Measurements from ENCODE around the gene TNNI3. TPM values are rescaled to one million over a fixed set of nuclear protein-coding genes. Genes with fewer than 3 reads are reported as not detected.

TNNI3 gene
- total and polyA plus RNA-seq, 3 experiments from 2014 or later, result not detected

DNA sequence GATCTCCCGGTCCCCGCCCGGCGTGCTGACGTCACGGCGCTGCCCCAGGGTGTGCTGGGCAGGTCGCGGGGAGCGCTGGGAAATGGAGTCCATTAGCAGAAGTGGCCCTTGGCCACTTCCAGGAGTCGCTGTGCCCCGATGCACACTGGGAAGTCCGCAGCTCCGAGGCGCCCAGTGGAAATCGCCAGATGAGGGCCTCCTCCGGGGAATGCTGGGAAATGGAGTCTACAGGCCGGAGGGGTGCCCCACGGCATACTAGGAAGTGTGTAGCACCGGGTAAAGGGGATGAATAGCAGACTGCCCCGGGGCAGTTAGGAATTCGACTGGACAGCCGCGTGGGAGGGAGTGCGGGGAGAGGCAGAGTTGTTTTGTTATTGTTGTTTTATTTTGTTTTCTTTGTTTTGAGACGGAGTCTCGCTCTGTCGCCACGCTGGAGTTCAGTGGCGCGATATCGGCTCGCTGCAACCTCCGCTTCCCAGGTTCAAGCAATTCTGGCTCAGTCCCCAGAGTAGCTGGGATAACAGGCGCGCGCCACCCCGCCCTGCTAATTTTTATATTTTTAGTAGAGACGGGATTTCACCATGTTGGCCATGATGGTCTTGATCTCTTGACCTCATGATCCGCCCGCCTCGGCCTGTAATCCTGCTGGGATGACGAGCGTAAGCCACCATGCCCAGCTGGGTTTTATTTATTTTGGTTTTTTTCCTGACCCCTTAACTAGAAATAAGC, 39.7 kb downstream of the TNNI3 start:
- no peaks in the 10 kb centered on the region for H3K9me3 ChIP-seq (ENCODE audit: low read length)
- peaks cover 25% of the 10 kb centered on the region for H3K4me1 ChIP-seq (ENCODE audit: insufficient read depth, low read length)
- ChIA-PET CTCF (interaction anchor here (0.9 to 1.9 kb wide), 3 partner anchors 23 to 386 kb away, joined by 3 to 8 read pairs (median 7); no protein-coding TSS in a partner anchor), POLR2A (interaction anchor here (0.6 to 2.3 kb wide), 6 partner anchors 36 to 507 kb away, joined by 3 to 8 read pairs (median 4); partner anchors contain the start of genes HSPBP1, RDH13, ZNF628 and ZNF784)
- peaks cover 30 to 53% (median 31%) of the 10 kb centered on the region in 3 donors for H3K4me1 Mint-ChIP-seq
- H3K27ac ChIP-seq (ENCODE audit: low read depth, low read length), result peak overlapping the region; percentile 66
- peaks cover 3 to 13% of the 10 kb centered on the region in 2 donors for H3K27me3 Mint-ChIP-seq
- H3K4me3 Mint-ChIP-seq, result peak overlapping the region; percentile 92 to 100 (median 97)
- H3K36me3 ChIP-seq (ENCODE audit: insufficient read depth, low read length), result no peaks in the 10 kb centered on the region
- peak overlapping the region; percentile 75 for H3K4me3 ChIP-seq (ENCODE audit: low read length)
- H3K27ac Mint-ChIP-seq, result peak overlapping the region; percentile 85 to 99 (median 94)
- no peaks in the 10 kb centered on the region for H3K27me3 ChIP-seq (ENCODE audit: insufficient read depth, low read length, poor library complexity, severe bottlenecking)
- H3K9me3 Mint-ChIP-seq, result no peaks in the 10 kb centered on the region
- peak; percentile 90 to 98 (median 95) for DNase-seq
- H3K36me3 Mint-ChIP-seq, result peaks cover 0 to 21% (median 0%) of the 10 kb centered on the region in 3 donors

DNA sequence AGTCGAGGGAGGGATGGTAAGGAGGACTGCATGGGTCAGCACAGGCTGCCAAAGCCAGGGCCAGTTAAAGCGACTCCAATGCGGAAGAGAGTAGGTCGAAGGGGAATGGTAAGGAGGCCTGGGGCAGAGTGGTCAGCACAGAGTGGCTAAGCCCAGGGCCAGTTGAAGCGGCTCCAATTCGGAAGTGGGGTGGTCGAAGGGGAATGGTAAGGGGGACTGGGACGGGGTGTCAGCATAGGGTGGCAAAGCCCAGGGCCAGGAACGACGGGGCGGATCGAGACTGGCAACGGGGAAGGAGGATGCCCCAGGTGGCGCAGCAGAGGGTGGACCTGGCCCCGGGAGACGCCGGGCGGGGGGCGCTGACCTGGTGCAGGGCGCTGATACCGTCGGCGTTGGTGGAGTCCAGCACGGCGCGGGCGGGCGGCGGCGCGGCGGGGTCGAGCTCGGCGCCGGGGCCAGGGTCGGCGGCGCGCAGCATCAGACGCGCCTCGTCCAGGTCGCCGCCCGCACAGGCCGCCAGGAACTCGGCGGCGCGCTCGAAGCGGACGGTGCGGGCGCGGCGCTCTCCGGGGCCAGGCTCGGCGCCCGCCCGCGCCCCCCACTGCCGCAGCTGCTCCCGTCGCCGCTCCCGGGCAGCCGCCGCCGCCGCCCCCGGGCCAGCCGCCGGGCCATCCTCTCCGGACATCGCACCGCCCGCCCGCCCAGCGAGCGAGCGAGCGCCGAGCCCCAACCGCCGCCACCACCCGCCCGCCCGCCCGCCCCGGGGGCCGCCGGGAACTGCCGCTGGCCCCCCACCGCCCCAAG, 40.5 kb downstream of the TNNI3 start, which contains the start of gene PPP1R12C:
TSS of gene PPP1R12C (minus strand) at position 779 of the 804 bp plus-strand sequence. CDS start at position 685, 94 bp downstream.
- Histone ChIP-seq H3K27me3 (ENCODE audit: insufficient read depth, low read length, poor library complexity, severe bottlenecking) (no peaks in the 10 kb centered on the region), H3K27ac (ENCODE audit: low read depth, low read length) (peak within 1 kb of the TSS; percentile 74), H3K36me3 (ENCODE audit: insufficient read depth, low read length) (no peaks in the 10 kb centered on the region), H3K4me3 (ENCODE audit: low read length) (peak within 1 kb of the TSS; percentile 87), H3K4me1 (ENCODE audit: insufficient read depth, low read length) (peaks cover 25% of the 10 kb centered on the region), H3K9me3 (ENCODE audit: low read length) (no peaks in the 10 kb centered on the region)
- Mint-ChIP-seq H3K9me3 (no peaks in the 10 kb centered on the region), H3K4me3 (peak within 1 kb of the TSS; percentile 93 to 100 (median 98)), H3K36me3 (peaks cover 0 to 23% (median 0%) of the 10 kb centered on the region in 3 donors), H3K27me3 (peaks cover 0 to 7% of the 10 kb centered on the region in 2 donors), H3K4me1 (peaks cover 30 to 54% (median 31%) of the 10 kb centered on the region in 3 donors), H3K27ac (peak within 1 kb of the TSS; percentile 93 to 100 (median 96))
- ChIA-PET CTCF (interaction anchor here (1.1 to 1.9 kb wide), 4 partner anchors 24 to 514 kb away, joined by 3 to 8 read pairs (median 8); no protein-coding TSS in a partner anchor), POLR2A (interaction anchor here (0.6 to 2.3 kb wide), 8 partner anchors 35 to 507 kb away, joined by 3 to 8 read pairs (median 4); partner anchors contain the start of genes FIZ1, HSPBP1, RDH13 and ZNF628)
- DNase-seq, result peak in 3 of 5 donors; percentile 10 to 16 (median 16)

DNA sequence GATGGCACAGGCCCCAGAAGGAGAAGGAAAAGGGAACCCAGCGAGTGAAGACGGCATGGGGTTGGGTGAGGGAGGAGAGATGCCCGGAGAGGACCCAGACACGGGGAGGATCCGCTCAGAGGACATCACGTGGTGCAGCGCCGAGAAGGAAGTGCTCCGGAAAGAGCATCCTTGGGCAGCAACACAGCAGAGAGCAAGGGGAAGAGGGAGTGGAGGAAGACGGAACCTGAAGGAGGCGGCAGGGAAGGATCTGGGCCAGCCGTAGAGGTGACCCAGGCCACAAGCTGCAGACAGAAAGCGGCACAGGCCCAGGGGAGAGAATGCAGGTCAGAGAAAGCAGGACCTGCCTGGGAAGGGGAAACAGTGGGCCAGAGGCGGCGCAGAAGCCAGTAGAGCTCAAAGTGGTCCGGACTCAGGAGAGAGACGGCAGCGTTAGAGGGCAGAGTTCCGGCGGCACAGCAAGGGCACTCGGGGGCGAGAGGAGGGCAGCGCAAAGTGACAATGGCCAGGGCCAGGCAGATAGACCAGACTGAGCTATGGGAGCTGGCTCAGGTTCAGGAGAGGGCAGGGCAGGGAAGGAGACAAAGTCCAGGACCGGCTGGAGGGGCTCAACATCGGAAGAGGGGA, 41.2 kb downstream of the TNNI3 start:
- Histone ChIP-seq H3K4me1 (ENCODE audit: insufficient read depth, low read length) (peaks cover 25% of the 10 kb centered on the region), H3K9me3 (ENCODE audit: low read length) (no peaks in the 10 kb centered on the region), H3K36me3 (ENCODE audit: insufficient read depth, low read length) (no peaks in the 10 kb centered on the region), H3K4me3 (ENCODE audit: low read length) (peak overlapping the region; percentile 87), H3K27me3 (ENCODE audit: insufficient read depth, low read length, poor library complexity, severe bottlenecking) (no peaks in the 10 kb centered on the region), H3K27ac (ENCODE audit: low read depth, low read length) (peak overlapping the region; percentile 74)
- peaks cover 0 to 28% (median 0%) of the 10 kb centered on the region in 3 donors for H3K36me3 Mint-ChIP-seq
- DNase-seq, result peak; percentile 35 to 62 (median 49)
- CTCF ChIA-PET, result interaction anchor here (0.8 to 1.6 kb wide), 3 partner anchors 25 to 515 kb away, joined by 3 to 8 read pairs (median 3); no protein-coding TSS in a partner anchor
- H3K27me3 Mint-ChIP-seq, result peaks cover 0 to 7% of the 10 kb centered on the region in 2 donors
- H3K9me3 Mint-ChIP-seq, result no peaks in the 10 kb centered on the region
- H3K4me3 Mint-ChIP-seq, result peak overlapping the region; percentile 91 to 100 (median 97)
- peaks cover 30 to 54% (median 31%) of the 10 kb centered on the region in 3 donors for H3K4me1 Mint-ChIP-seq
- POLR2A ChIA-PET, result interaction anchor here (0.6 to 2.3 kb wide), 6 partner anchors 34 to 483 kb away, joined by 3 to 8 read pairs (median 4); partner anchors contain the start of genes FIZ1 and ZNF628
- peak overlapping the region; percentile 91 to 100 (median 96) for H3K27ac Mint-ChIP-seq

DNA sequence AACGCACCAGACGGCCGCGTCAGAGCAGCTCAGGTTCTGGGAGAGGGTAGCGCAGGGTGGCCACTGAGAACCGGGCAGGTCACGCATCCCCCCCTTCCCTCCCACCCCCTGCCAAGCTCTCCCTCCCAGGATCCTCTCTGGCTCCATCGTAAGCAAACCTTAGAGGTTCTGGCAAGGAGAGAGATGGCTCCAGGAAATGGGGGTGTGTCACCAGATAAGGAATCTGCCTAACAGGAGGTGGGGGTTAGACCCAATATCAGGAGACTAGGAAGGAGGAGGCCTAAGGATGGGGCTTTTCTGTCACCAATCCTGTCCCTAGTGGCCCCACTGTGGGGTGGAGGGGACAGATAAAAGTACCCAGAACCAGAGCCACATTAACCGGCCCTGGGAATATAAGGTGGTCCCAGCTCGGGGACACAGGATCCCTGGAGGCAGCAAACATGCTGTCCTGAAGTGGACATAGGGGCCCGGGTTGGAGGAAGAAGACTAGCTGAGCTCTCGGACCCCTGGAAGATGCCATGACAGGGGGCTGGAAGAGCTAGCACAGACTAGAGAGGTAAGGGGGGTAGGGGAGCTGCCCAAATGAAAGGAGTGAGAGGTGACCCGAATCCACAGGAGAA, 42.0 kb downstream of the TNNI3 start:
- peaks cover 0 to 7% of the 10 kb centered on the region in 2 donors for H3K27me3 Mint-ChIP-seq
- H3K4me1 Mint-ChIP-seq, result peaks cover 30 to 54% (median 32%) of the 10 kb centered on the region in 3 donors
- H3K9me3 ChIP-seq (ENCODE audit: low read length), result no peaks in the 10 kb centered on the region
- peak overlapping the region; percentile 91 to 100 (median 97) for H3K4me3 Mint-ChIP-seq
- CTCF ChIA-PET, result interaction anchor here (0.8 to 1.6 kb wide), 3 partner anchors 25 to 516 kb away, joined by 3 to 8 read pairs (median 3); no protein-coding TSS in a partner anchor
- peak overlapping the region; percentile 74 for H3K27ac ChIP-seq (ENCODE audit: low read depth, low read length)
- H3K27ac Mint-ChIP-seq, result peak overlapping the region; percentile 91 to 100 (median 96)
- peak overlapping the region; percentile 87 for H3K4me3 ChIP-seq (ENCODE audit: low read length)
- H3K4me1 ChIP-seq (ENCODE audit: insufficient read depth, low read length), result peaks cover 25% of the 10 kb centered on the region
- POLR2A ChIA-PET, result interaction anchor here (0.9 to 1.8 kb wide), 2 partner anchors 36 to 361 kb away, joined by 3 to 7 read pairs; partner anchors contain the start of gene ZNF628
- peaks cover 0 to 35% (median 2%) of the 10 kb centered on the region in 3 donors for H3K36me3 Mint-ChIP-seq
- H3K9me3 Mint-ChIP-seq, result no peaks in the 10 kb centered on the region
- no peaks in the 10 kb centered on the region for H3K27me3 ChIP-seq (ENCODE audit: insufficient read depth, low read length, poor library complexity, severe bottlenecking)
- DNase-seq, result no peak
- H3K36me3 ChIP-seq (ENCODE audit: insufficient read depth, low read length), result no peaks in the 10 kb centered on the region

DNA sequence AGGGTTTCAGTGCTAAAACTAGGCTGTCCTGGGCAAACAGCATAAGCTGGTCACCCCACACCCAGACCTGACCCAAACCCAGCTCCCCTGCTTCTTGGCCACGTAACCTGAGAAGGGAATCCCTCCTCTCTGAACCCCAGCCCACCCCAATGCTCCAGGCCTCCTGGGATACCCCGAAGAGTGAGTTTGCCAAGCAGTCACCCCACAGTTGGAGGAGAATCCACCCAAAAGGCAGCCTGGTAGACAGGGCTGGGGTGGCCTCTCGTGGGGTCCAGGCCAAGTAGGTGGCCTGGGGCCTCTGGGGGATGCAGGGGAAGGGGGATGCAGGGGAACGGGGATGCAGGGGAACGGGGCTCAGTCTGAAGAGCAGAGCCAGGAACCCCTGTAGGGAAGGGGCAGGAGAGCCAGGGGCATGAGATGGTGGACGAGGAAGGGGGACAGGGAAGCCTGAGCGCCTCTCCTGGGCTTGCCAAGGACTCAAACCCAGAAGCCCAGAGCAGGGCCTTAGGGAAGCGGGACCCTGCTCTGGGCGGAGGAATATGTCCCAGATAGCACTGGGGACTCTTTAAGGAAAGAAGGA, 42.9 kb downstream of the TNNI3 start:
- no peak for DNase-seq
- H3K9me3 Mint-ChIP-seq, result no peaks in the 10 kb centered on the region
- CTCF ChIA-PET, result interaction anchor here (1.3 kb wide), 1 partner anchor 26 kb away, joined by 3 read pairs; no protein-coding TSS in a partner anchor
- POLR2A ChIA-PET, result no interaction called here
- Histone ChIP-seq H3K4me3 (ENCODE audit: low read length) (no peak overlapping the region), H3K4me1 (ENCODE audit: insufficient read depth, low read length) (peaks cover 25% of the 10 kb centered on the region), H3K9me3 (ENCODE audit: low read length) (no peaks in the 10 kb centered on the region), H3K27ac (ENCODE audit: low read depth, low read length) (no peak overlapping the region), H3K27me3 (ENCODE audit: insufficient read depth, low read length, poor library complexity, severe bottlenecking) (no peaks in the 10 kb centered on the region), H3K36me3 (ENCODE audit: insufficient read depth, low read length) (no peaks in the 10 kb centered on the region)
- peak overlapping the region in 6 of 8 donors; percentile 19 to 97 (median 55) for H3K27ac Mint-ChIP-seq
- H3K4me3 Mint-ChIP-seq, result peak overlapping the region in 6 of 7 donors; percentile 69 to 100 (median 92)
- H3K36me3 Mint-ChIP-seq, result peaks cover 0 to 43% (median 2%) of the 10 kb centered on the region in 3 donors
- H3K4me1 Mint-ChIP-seq, result peaks cover 30 to 52% (median 32%) of the 10 kb centered on the region in 3 donors
- peaks cover 0 to 7% of the 10 kb centered on the region in 2 donors for H3K27me3 Mint-ChIP-seq

DNA sequence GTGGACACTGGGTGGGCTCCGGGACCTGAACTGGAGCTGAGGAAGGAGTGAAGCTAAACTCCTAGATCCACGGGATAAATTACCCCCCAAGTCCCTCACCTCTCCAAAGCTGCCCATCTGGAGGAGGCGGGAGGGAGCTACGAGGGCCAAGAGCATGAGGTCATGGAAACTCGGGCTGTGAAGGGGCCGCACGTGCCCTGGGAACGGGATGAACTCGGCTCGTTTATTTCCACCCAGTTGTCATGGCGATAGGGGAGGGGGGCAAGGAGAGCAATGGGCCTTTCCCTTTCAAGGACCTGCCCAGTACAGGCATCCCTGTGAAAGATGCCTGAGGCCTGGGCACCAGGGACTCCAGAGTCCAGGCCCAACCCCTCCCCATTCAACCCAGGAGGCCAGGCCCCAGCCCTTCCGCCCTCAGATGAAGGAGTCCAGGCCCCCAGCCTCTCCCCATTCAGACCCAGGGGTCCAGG, 43.9 kb downstream of the TNNI3 start:
- Mint-ChIP-seq H3K27ac (peak overlapping the region in 1 of 8 donors; percentile 54), H3K36me3 (peaks cover 0 to 52% (median 2%) of the 10 kb centered on the region in 3 donors), H3K4me1 (peaks cover 29 to 45% (median 37%) of the 10 kb centered on the region in 3 donors), H3K27me3 (peaks cover 0 to 3% of the 10 kb centered on the region in 2 donors), H3K4me3 (peak overlapping the region in 1 of 7 donors; percentile 33), H3K9me3 (no peaks in the 10 kb centered on the region)
- DNase-seq, result no peak
- H3K36me3 ChIP-seq (ENCODE audit: insufficient read depth, low read length), result no peaks in the 10 kb centered on the region
- no peaks in the 10 kb centered on the region for H3K9me3 ChIP-seq (ENCODE audit: low read length)
- ChIA-PET POLR2A (no interaction called here), CTCF (interaction anchor here (1.3 kb wide), 1 partner anchor 24 kb away, joined by 3 read pairs; no protein-coding TSS in a partner anchor)
- peaks cover 21% of the 10 kb centered on the region for H3K4me1 ChIP-seq (ENCODE audit: insufficient read depth, low read length)
- no peak overlapping the region for H3K27ac ChIP-seq (ENCODE audit: low read depth, low read length)
- H3K4me3 ChIP-seq (ENCODE audit: low read length), result no peak overlapping the region
- H3K27me3 ChIP-seq (ENCODE audit: insufficient read depth, low read length, poor library complexity, severe bottlenecking), result no peaks in the 10 kb centered on the region
